GM23338 (cell line): ENCODE data around the gene ZDHHC7. TPM values are rescaled to one million over a fixed set of nuclear protein-coding genes. Genes with fewer than 3 reads are reported as not detected.

Experiments used
- ATAC-seq: fragments of 200-7000 bp; cut with Tn5 transposase; 3 replicates; pipeline ENCODE4 v1.9.1; 2020
- DNase-seq: peaks from one replicate; pipeline ENCODE4 v3.0.0-alpha.2; 2015; ENCODE audit warnings: low spot score
- H2AFZ ChIP-seq: fragments of 200-600 bp; sonication (generic); 2 replicates; pipeline ENCODE4 v1.8.0; 2016; ENCODE audit warnings: antibody characterized with exemption, mild to moderate bottlenecking, moderate library complexity
- H3F3A ChIP-seq: fragments of 200-600 bp; sonication (generic); replicated peaks from 2 replicates; pipeline ENCODE4 v1.8.0; 2017; ENCODE audit warnings: antibody characterized with exemption, mixed run types, low read depth
- H3K27ac ChIP-seq: fragments of 200-600 bp; sonication (generic); 2 replicates; pipeline ENCODE4 v1.6.1; 2016; ENCODE audit warnings: low read depth
- H3K27me3 ChIP-seq: fragments of 200-600 bp; sonication (generic); 2 replicates; pipeline ENCODE4 v1.8.0; 2016; ENCODE audit warnings: mild to moderate bottlenecking, mixed run types, moderate library complexity; ENCODE audit not compliant: insufficient read depth
- H3K36me3 ChIP-seq: fragments of 200-600 bp; sonication (generic); 2 replicates; pipeline ENCODE4 v1.8.0; 2016; ENCODE audit warnings: mild to moderate bottlenecking; ENCODE audit not compliant: insufficient read depth
- H3K4me1 ChIP-seq: fragments of 200-600 bp; sonication (generic); 2 replicates; pipeline ENCODE4 v1.8.0; 2016; ENCODE audit warnings: mild to moderate bottlenecking, moderate library complexity; ENCODE audit not compliant: insufficient read depth
- H3K4me2 ChIP-seq: fragments of 200-600 bp; sonication (generic); 2 replicates; pipeline ENCODE4 v1.7.1; 2017; ENCODE audit warnings: mixed run types
- H3K4me3 ChIP-seq: fragments of 200-600 bp; sonication (generic); 2 replicates; pipeline ENCODE4 v1.6.1; 2016; ENCODE audit warnings: mixed run types
- H3K79me2 ChIP-seq: fragments of 200-600 bp; sonication (generic); replicated peaks from 2 replicates; pipeline ENCODE4 v1.8.0; 2017; ENCODE audit warnings: mild to moderate bottlenecking; ENCODE audit not compliant: insufficient read depth
- H3K9me2 ChIP-seq: fragments of 200-600 bp; sonication (generic); 2 replicates; pipeline ENCODE4 v1.8.0; 2017; ENCODE audit not compliant: insufficient read depth
- H4K20me1 ChIP-seq: fragments of 200-600 bp; sonication (generic); replicated peaks from 2 replicates; pipeline ENCODE4 v1.8.0; 2017; ENCODE audit warnings: mild to moderate bottlenecking; ENCODE audit not compliant: insufficient read depth
- H3K27ac Mint-ChIP-seq: 2 replicates; pipeline ENCODE4 v1.8.0; 2020; ENCODE audit warnings: inconsistent platforms, mild to moderate bottlenecking, moderate library complexity, mixed read lengths
- H3K27me3 Mint-ChIP-seq: 3 replicates; pipeline ENCODE4 v1.8.0; 2022; ENCODE audit warnings: low read depth, mild to moderate bottlenecking, moderate library complexity, mixed read lengths, inconsistent platforms; ENCODE audit not compliant: insufficient read depth, poor library complexity
- H3K36me3 Mint-ChIP-seq: 3 replicates; pipeline ENCODE4 v1.8.0; 2021; ENCODE audit warnings: low read depth, mild to moderate bottlenecking, inconsistent platforms, moderate library complexity, mixed read lengths
- H3K4me1 Mint-ChIP-seq: 3 replicates; pipeline ENCODE4 v1.8.0; 2020; ENCODE audit warnings: mild to moderate bottlenecking, inconsistent platforms, mixed read lengths
- H3K4me3 Mint-ChIP-seq: 3 replicates; pipeline ENCODE4 v1.8.0; 2021; ENCODE audit warnings: moderate library complexity, mild to moderate bottlenecking, inconsistent platforms, mixed read lengths
- H3K9me3 Mint-ChIP-seq: 3 replicates; pipeline ENCODE4 v1.8.0; 2020; ENCODE audit warnings: moderate library complexity, mild to moderate bottlenecking, inconsistent platforms, mixed read lengths
- CREB1 ChIP-seq: fragments of 250-450 bp; sonication (Bioruptor Pico); IDR thresholded peaks from 2 replicates; pipeline ENCODE4 v1.5.0; 2020; ENCODE audit warnings: low read depth, mild to moderate bottlenecking, moderate library complexity
- EZH2phosphoT487 ChIP-seq: fragments of 200-600 bp; sonication (generic); IDR thresholded peaks from one replicate; pipeline ENCODE4 v1.8.1; 2018; ENCODE audit warnings: antibody characterized with exemption; ENCODE audit not compliant: unreplicated experiment
- NANOG ChIP-seq: IDR thresholded peaks from 2 replicates; pipeline ENCODE4 v1.6.1; 2016; ENCODE audit warnings: antibody characterized with exemption, borderline replicate concordance
- POLR2AphosphoS5 ChIP-seq: IDR thresholded peaks from 2 replicates; pipeline ENCODE4 v1.6.1; 2016; ENCODE audit warnings: antibody characterized with exemption, low read depth
- STAT1 ChIP-seq: IDR thresholded peaks from one replicate; pipeline ENCODE4 v1.6.1; 2016; ENCODE audit warnings: antibody characterized with exemption; ENCODE audit not compliant: unreplicated experiment
- ZNF114 ChIP-seq: fragments of 250-450 bp; sonication (Bioruptor Pico); IDR thresholded peaks from 2 replicates; pipeline ENCODE4 v1.5.0; 2020; ENCODE audit warnings: mild to moderate bottlenecking, moderate library complexity
- long read RNA-seq: library from polyadenylated mRNA; unstranded; transcript quantifications from one replicate; pipeline ENCODE4 v2.0.0, GENCODE V29; 2020; ENCODE audit not compliant: unreplicated experiment
- polyA plus RNA-seq: library from polyadenylated mRNA; unstranded; fragments of >200 nt; fragmentation: Nextera tagmentation; extraction: Ambion mirVana; gene quantifications from 2 replicates; pipeline ENCODE4 v1.2.1, GENCODE V29; 2016
- total RNA-seq: library from RNA; depleted of rRNA; stranded (reverse); fragments of >200 nt; shearing (Covaris generic); gene quantifications from 2 replicates; pipeline ENCODE4 v1.2.3, GENCODE V29; 2014; rRNA removed
- TF ChIP-seq, protein P1 (sequence below): IDR thresholded peaks from 2 replicates; pipeline ENCODE4 v1.6.1; 2016; ENCODE audit warnings: antibody characterized with exemption
- TF ChIP-seq, protein P2 (sequence below): fragments of 250-450 bp; sonication (Bioruptor Pico); IDR thresholded peaks from 2 replicates; pipeline ENCODE4 v1.5.0; 2020; ENCODE audit warnings: mild to moderate bottlenecking, moderate library complexity
- TF ChIP-seq, protein P3 (sequence below): IDR thresholded peaks from one replicate; pipeline ENCODE4 v1.6.1; 2018; ENCODE audit warnings: antibody characterized with exemption; ENCODE audit not compliant: unreplicated experiment
- TF ChIP-seq, protein P4 (sequence below), 2 experiments: fragments of 200-600 bp in 1 of 2; sonication (generic) in 1 of 2; conservative IDR thresholded peaks; 2 replicates each; pipeline versions ENCODE4 v1.5.1 to v1.6.1; 2016 to 2017; ENCODE audit warnings: antibody characterized with exemption in 2 of 2, low read depth in 2 of 2, mild to moderate bottlenecking in 2 of 2, moderate library complexity in 1 of 2

The ZDHHC7 gene, protein sequence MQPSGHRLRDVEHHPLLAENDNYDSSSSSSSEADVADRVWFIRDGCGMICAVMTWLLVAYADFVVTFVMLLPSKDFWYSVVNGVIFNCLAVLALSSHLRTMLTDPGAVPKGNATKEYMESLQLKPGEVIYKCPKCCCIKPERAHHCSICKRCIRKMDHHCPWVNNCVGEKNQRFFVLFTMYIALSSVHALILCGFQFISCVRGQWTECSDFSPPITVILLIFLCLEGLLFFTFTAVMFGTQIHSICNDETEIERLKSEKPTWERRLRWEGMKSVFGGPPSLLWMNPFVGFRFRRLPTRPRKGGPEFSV
- total RNA-seq (46.1 and 49.4 TPM in 2 replicates), polyA plus RNA-seq (9.9 and 13.1 TPM in 2 replicates)
- long read RNA-seq, transcript ZDHHC7-201 (8 exons, 3,442 nt): major isoform, 10 of 11 reads
- long read RNA-seq, partial matches to known transcripts: 0 of 11 reads
- long read RNA-seq, other reads (novel, unspliced or antisense): 1 of 11 reads

DNA sequence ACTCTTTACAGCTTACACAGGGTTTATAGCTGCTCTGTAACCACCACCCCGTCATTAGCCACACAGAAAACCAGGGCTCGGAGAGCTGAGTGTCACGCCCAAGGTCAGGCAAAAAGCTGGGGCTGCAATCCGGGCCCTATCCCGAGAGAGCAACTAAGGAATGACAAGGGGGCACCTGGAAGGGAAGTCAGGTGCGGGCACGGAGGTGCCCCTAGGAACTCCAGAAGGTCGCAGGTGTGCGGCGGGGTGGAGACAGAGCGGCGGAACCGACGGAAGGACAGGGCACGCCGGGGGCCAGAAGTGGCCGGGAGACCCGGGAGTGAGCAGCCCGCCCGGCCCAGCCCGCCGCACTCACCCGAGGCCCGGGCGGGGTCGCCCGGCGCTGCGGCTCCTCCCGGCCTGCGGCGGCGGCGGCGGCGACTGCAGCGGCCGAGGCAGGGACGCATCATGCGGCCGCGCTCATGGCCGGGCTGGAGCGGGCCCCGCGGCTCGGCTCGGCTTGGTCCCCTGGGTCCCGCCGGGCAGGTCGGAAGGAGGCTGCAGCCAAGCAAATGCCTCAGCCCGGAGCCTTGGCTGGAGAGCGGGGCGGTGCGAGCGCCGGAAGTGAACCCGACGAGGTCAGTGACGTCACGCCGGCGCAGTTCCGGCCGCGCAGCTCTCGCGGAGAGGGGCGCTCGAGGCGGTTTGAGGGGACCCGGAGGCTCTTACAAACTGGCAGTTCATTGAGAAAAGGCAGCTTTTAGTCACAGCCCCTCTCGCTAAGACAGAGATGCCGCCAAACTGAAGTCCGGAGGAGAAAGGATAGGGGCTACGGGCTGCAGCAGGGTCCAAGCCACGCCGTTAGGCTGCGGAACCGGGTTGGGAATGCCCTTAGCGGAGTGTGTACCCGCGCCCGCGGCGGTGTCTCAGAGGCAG, at the start of gene ZDHHC7:
Gene ZDHHC7, minus strand, starts transcription at position 605 of the 915 bp plus-strand sequence. CDS start 20,917 bp downstream, outside the sequence.
- ATAC-seq (peak; percentile 90), DNase-seq (peak; percentile 93)
- H3K27ac Mint-ChIP-seq: peak within 1 kb of the TSS; percentile 98
- Histone ChIP-seq H3K36me3 (no peaks in the 10 kb centered on the region), H3K4me1 (peaks cover 7% of the 10 kb centered on the region; the same call in 1 of the 2 replicates), H3K79me2 (peaks cover 50% of the 10 kb centered on the region), H3K27me3 (no peaks in the 10 kb centered on the region), H3K4me2 (peak within 1 kb of the TSS; percentile 98), H4K20me1 (peaks cover 11% of the 10 kb centered on the region; the same call in 1 of the 2 replicates), H3F3A (peaks cover 3% of the 10 kb centered on the region; the same call in 1 of the 2 replicates), H3K4me3 (peak within 1 kb of the TSS; percentile 98), H3K27ac (peak within 1 kb of the TSS; percentile 94), H2AFZ (peak within 1 kb of the TSS; percentile 95), H3K9me2 (no peaks in the 10 kb centered on the region)
- peaks cover 5% of the 10 kb centered on the region for H3K4me1 Mint-ChIP-seq
- no peaks in the 10 kb centered on the region; the same call in 2 of the 3 replicates for H3K9me3 Mint-ChIP-seq
- no peaks in the 10 kb centered on the region for H3K36me3 Mint-ChIP-seq
- peaks cover 2% of the 10 kb centered on the region for H3K27me3 Mint-ChIP-seq
- H3K4me3 Mint-ChIP-seq: peak within 1 kb of the TSS; percentile 99
- TF ChIP-seq, protein P1, sequence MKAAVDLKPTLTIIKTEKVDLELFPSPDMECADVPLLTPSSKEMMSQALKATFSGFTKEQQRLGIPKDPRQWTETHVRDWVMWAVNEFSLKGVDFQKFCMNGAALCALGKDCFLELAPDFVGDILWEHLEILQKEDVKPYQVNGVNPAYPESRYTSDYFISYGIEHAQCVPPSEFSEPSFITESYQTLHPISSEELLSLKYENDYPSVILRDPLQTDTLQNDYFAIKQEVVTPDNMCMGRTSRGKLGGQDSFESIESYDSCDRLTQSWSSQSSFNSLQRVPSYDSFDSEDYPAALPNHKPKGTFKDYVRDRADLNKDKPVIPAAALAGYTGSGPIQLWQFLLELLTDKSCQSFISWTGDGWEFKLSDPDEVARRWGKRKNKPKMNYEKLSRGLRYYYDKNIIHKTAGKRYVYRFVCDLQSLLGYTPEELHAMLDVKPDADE: peak; percentile 62; the same call in 1 of the 2 replicates
- TF ChIP-seq EZH2phosphoT487 (no peak), CREB1 (CRISPR knock-in tag) (peak; percentile 99), STAT1 (no peak), ZNF114 (no peak), NANOG (no peak), POLR2AphosphoS5 (peak; percentile 96)
- TF ChIP-seq, protein P2, sequence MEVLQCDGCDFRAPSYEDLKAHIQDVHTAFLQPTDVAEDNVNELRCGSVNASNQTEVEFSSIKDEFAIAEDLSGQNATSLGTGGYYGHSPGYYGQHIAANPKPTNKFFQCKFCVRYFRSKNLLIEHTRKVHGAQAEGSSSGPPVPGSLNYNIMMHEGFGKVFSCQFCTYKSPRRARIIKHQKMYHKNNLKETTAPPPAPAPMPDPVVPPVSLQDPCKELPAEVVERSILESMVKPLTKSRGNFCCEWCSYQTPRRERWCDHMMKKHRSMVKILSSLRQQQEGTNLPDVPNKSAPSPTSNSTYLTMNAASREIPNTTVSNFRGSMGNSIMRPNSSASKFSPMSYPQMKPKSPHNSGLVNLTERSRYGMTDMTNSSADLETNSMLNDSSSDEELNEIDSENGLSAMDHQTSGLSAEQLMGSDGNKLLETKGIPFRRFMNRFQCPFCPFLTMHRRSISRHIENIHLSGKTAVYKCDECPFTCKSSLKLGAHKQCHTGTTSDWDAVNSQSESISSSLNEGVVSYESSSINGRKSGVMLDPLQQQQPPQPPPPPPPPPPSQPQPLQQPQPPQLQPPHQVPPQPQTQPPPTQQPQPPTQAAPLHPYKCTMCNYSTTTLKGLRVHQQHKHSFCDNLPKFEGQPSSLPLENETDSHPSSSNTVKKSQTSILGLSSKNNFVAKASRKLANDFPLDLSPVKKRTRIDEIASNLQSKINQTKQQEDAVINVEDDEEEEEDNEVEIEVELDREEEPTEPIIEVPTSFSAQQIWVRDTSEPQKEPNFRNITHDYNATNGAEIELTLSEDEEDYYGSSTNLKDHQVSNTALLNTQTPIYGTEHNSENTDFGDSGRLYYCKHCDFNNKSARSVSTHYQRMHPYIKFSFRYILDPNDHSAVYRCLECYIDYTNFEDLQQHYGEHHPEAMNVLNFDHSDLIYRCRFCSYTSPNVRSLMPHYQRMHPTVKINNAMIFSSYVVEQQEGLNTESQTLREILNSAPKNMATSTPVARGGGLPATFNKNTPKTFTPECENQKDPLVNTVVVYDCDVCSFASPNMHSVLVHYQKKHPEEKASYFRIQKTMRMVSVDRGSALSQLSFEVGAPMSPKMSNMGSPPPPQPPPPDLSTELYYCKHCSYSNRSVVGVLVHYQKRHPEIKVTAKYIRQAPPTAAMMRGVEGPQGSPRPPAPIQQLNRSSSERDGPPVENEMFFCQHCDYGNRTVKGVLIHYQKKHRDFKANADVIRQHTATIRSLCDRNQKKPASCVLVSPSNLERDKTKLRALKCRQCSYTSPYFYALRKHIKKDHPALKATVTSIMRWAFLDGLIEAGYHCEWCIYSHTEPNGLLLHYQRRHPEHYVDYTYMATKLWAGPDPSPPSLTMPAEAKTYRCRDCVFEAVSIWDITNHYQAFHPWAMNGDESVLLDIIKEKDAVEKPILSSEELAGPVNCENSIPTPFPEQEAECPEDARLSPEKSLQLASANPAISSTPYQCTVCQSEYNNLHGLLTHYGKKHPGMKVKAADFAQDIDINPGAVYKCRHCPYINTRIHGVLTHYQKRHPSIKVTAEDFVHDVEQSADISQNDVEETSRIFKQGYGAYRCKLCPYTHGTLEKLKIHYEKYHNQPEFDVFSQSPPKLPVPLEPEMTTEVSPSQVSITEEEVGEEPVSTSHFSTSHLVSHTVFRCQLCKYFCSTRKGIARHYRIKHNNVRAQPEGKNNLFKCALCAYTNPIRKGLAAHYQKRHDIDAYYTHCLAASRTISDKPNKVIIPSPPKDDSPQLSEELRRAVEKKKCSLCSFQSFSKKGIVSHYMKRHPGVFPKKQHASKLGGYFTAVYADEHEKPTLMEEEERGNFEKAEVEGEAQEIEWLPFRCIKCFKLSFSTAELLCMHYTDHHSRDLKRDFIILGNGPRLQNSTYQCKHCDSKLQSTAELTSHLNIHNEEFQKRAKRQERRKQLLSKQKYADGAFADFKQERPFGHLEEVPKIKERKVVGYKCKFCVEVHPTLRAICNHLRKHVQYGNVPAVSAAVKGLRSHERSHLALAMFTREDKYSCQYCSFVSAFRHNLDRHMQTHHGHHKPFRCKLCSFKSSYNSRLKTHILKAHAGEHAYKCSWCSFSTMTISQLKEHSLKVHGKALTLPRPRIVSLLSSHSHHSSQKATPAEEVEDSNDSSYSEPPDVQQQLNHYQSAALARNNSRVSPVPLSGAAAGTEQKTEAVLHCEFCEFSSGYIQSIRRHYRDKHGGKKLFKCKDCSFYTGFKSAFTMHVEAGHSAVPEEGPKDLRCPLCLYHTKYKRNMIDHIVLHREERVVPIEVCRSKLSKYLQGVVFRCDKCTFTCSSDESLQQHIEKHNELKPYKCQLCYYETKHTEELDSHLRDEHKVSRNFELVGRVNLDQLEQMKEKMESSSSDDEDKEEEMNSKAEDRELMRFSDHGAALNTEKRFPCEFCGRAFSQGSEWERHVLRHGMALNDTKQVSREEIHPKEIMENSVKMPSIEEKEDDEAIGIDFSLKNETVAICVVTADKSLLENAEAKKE (CRISPR knock-in tag): no peak
- TF ChIP-seq, protein P3, sequence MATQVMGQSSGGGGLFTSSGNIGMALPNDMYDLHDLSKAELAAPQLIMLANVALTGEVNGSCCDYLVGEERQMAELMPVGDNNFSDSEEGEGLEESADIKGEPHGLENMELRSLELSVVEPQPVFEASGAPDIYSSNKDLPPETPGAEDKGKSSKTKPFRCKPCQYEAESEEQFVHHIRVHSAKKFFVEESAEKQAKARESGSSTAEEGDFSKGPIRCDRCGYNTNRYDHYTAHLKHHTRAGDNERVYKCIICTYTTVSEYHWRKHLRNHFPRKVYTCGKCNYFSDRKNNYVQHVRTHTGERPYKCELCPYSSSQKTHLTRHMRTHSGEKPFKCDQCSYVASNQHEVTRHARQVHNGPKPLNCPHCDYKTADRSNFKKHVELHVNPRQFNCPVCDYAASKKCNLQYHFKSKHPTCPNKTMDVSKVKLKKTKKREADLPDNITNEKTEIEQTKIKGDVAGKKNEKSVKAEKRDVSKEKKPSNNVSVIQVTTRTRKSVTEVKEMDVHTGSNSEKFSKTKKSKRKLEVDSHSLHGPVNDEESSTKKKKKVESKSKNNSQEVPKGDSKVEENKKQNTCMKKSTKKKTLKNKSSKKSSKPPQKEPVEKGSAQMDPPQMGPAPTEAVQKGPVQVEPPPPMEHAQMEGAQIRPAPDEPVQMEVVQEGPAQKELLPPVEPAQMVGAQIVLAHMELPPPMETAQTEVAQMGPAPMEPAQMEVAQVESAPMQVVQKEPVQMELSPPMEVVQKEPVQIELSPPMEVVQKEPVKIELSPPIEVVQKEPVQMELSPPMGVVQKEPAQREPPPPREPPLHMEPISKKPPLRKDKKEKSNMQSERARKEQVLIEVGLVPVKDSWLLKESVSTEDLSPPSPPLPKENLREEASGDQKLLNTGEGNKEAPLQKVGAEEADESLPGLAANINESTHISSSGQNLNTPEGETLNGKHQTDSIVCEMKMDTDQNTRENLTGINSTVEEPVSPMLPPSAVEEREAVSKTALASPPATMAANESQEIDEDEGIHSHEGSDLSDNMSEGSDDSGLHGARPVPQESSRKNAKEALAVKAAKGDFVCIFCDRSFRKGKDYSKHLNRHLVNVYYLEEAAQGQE: no peak
- TF ChIP-seq, protein P4, sequence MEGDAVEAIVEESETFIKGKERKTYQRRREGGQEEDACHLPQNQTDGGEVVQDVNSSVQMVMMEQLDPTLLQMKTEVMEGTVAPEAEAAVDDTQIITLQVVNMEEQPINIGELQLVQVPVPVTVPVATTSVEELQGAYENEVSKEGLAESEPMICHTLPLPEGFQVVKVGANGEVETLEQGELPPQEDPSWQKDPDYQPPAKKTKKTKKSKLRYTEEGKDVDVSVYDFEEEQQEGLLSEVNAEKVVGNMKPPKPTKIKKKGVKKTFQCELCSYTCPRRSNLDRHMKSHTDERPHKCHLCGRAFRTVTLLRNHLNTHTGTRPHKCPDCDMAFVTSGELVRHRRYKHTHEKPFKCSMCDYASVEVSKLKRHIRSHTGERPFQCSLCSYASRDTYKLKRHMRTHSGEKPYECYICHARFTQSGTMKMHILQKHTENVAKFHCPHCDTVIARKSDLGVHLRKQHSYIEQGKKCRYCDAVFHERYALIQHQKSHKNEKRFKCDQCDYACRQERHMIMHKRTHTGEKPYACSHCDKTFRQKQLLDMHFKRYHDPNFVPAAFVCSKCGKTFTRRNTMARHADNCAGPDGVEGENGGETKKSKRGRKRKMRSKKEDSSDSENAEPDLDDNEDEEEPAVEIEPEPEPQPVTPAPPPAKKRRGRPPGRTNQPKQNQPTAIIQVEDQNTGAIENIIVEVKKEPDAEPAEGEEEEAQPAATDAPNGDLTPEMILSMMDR (conservative IDR thresholded peaks at IDR 0.05; ENCODE audit: low read depth in 2 of 2): no peak
